OCI-LY7 (cell line): ENCODE results near the gene TMEM179.

Experiments
- EZH2phosphoT487 ChIP-seq: fragments of 200-600 bp; sonication (generic); IDR thresholded peaks from 2 replicates; pipeline ENCODE4 v1.6.1; 2018; ENCODE audit warnings: low read depth, borderline replicate concordance, mild to moderate bottlenecking, mixed run types, antibody characterized with exemption, low read length, moderate library complexity, mixed read lengths
- TF ChIP-seq, protein P1 (sequence below): fragments of 200-600 bp; sonication (generic); conservative IDR thresholded peaks from 2 replicates; pipeline ENCODE4 v1.5.1; 2014; ENCODE audit warnings: mild to moderate bottlenecking, antibody characterized with exemption, low read length, moderate library complexity, mixed read lengths

DNA sequence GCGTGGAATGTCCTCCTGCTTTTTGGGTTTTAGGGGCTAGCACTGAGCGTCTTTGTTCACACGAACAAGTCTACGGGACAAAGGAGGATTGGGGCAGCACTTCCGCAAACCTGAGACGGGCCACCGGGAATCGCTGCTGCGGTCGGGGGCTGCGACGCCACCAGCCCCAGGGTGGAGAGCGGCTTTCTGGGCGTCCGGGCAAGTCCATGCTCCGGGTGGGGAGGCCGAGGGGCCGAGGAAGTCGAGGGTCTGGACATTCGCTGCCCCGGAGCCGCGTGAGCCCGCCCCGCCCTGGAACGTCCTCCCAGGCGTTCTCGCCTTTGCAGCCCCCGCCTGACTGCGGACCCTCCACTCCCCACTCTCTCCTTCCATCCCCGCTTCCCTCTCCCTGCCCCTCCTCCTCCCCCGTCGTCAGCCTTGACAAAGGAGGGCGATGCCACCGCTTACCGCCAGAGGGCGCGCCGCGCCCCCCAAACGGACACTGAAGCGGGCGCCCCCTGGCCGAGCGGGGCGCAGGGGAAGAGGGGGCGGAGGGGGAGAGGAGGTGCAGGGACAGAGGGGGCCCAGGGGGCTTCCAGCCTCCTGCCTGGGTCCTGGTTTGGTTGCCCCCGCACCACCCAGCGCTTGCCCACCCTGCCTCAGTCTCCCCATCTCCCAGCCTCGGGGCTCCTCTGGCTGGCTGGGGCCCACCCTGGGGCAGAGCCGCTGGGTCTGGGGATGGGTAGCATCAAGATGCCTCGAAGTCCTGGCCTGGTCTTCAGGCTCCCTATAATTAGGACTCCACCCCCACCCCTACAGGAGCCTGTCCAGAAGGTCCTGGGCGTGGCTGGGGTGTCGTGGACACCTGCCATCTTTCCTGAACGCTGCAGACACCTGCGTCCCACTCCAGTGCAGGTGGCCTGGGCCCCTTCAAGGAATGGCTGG, 45.7 kb upstream of the TMEM179 start:
- TF ChIP-seq, protein P1, sequence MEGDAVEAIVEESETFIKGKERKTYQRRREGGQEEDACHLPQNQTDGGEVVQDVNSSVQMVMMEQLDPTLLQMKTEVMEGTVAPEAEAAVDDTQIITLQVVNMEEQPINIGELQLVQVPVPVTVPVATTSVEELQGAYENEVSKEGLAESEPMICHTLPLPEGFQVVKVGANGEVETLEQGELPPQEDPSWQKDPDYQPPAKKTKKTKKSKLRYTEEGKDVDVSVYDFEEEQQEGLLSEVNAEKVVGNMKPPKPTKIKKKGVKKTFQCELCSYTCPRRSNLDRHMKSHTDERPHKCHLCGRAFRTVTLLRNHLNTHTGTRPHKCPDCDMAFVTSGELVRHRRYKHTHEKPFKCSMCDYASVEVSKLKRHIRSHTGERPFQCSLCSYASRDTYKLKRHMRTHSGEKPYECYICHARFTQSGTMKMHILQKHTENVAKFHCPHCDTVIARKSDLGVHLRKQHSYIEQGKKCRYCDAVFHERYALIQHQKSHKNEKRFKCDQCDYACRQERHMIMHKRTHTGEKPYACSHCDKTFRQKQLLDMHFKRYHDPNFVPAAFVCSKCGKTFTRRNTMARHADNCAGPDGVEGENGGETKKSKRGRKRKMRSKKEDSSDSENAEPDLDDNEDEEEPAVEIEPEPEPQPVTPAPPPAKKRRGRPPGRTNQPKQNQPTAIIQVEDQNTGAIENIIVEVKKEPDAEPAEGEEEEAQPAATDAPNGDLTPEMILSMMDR = peak; percentile 94
- no peak for TF ChIP-seq EZH2phosphoT487
